Measurements from ENCODE around the gene MAML2.
"Not testable (repeated sequence)": the region's sequence is repeated elsewhere in the genome, so short reads cannot be mapped to it uniquely, and the experiment has no call there.

The MAML2 gene

GRCh38 chr11:96293109-96293508 is 49.9 kb downstream of the MAML2 start:
- no peak for TF ChIP-seq CTCF (IDR thresholded peaks at IDR 0.05; ENCODE audit: low read depth, low read length)
- H3K4me3 ChIP-seq (ENCODE audit: low read depth, low read length), result no peak overlapping the region
- DNase-seq (ENCODE audit: low read depth, low spot score), result no peak
- in situ Hi-C loops (cut with HindIII; ENCODE audit: low sequenced_read_pairs), result no loop called here

GRCh38 chr11:96292291-96293010 is 50.5 kb downstream of the MAML2 start:
- TF ChIP-seq CTCF (IDR thresholded peaks at IDR 0.05; ENCODE audit: low read depth, low read length), result no peak
- no peak for DNase-seq (ENCODE audit: low read depth, low spot score)
- no peak overlapping the region for H3K4me3 ChIP-seq (ENCODE audit: low read depth, low read length)
- in situ Hi-C loops (cut with HindIII; ENCODE audit: low sequenced_read_pairs), result no loop called here

- no peak overlapping the region for H3K4me3 ChIP-seq (ENCODE audit: low read depth, low read length)
- in situ Hi-C loops (cut with HindIII; ENCODE audit: low sequenced_read_pairs), result no loop called here
- TF ChIP-seq CTCF (IDR thresholded peaks at IDR 0.05; ENCODE audit: low read depth, low read length), result no peak
- DNase-seq (ENCODE audit: low read depth, low spot score), result no peak
Observed at GRCh38 chr11:96290631-96291030, 52.4 kb downstream of the MAML2 start.

- H3K4me3 ChIP-seq (ENCODE audit: low read depth, low read length), result no peak overlapping the region
- in situ Hi-C loops (cut with HindIII; ENCODE audit: low sequenced_read_pairs), result no loop called here
- no peak for DNase-seq (ENCODE audit: low read depth, low spot score)
- TF ChIP-seq CTCF (IDR thresholded peaks at IDR 0.05; ENCODE audit: low read depth, low read length), result no peak
Observed at GRCh38 chr11:96290031-96290430, 53.0 kb downstream of the MAML2 start.

GRCh38 chr11:96288915-96289314 is 54.1 kb downstream of the MAML2 start:
- no peak for TF ChIP-seq CTCF (IDR thresholded peaks at IDR 0.05; ENCODE audit: low read depth, low read length)
- H3K4me3 ChIP-seq (ENCODE audit: low read depth, low read length), result no peak overlapping the region
- in situ Hi-C loops (cut with HindIII; ENCODE audit: low sequenced_read_pairs), result no loop called here
- no peak for DNase-seq (ENCODE audit: low read depth, low spot score)

- H3K4me3 ChIP-seq (ENCODE audit: low read depth, low read length), result no peak overlapping the region
- no peak for DNase-seq (ENCODE audit: low read depth, low spot score)
- no peak for TF ChIP-seq CTCF (IDR thresholded peaks at IDR 0.05; ENCODE audit: low read depth, low read length)
- in situ Hi-C loops (cut with HindIII; ENCODE audit: low sequenced_read_pairs), result no loop called here
Observed at GRCh38 chr11:96287822-96288439, 55.1 kb downstream of the MAML2 start.

DNA sequence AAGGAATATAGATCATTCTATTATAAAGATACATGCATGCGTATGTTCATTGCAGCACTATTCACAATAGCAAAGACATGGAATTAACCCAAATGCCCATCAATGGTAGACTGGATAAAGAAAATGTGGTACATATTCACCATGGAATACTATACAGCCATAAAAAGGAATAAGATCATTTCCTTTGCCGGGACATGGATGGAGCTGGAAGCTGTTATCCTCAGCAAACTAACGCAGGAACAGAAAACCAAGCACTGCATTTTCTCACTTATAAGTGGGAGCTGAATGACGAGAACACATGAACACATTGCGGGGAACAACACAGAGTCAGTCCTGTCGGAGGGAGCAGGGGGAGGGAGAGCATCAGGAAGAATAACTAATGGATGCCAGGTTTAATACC is 57.0 kb downstream of the MAML2 start:
- in situ Hi-C loops (cut with HindIII; ENCODE audit: low sequenced_read_pairs); H3K4me3 ChIP-seq (ENCODE audit: low read depth, low read length); DNase-seq (ENCODE audit: low read depth, low spot score): not testable (repeated sequence)

Data from astrocyte of the spinal cord (primary cell).